ENCODE data around the gene JAGN1.
A peak's percentile ranks its signal among the peaks of the same experiment; 100 is the strongest.
"Not testable (repeated sequence)": the region's sequence is repeated elsewhere in the genome, so short reads cannot be mapped to it uniquely, and the experiment has no call there.

JAGN1 gene

DNA sequence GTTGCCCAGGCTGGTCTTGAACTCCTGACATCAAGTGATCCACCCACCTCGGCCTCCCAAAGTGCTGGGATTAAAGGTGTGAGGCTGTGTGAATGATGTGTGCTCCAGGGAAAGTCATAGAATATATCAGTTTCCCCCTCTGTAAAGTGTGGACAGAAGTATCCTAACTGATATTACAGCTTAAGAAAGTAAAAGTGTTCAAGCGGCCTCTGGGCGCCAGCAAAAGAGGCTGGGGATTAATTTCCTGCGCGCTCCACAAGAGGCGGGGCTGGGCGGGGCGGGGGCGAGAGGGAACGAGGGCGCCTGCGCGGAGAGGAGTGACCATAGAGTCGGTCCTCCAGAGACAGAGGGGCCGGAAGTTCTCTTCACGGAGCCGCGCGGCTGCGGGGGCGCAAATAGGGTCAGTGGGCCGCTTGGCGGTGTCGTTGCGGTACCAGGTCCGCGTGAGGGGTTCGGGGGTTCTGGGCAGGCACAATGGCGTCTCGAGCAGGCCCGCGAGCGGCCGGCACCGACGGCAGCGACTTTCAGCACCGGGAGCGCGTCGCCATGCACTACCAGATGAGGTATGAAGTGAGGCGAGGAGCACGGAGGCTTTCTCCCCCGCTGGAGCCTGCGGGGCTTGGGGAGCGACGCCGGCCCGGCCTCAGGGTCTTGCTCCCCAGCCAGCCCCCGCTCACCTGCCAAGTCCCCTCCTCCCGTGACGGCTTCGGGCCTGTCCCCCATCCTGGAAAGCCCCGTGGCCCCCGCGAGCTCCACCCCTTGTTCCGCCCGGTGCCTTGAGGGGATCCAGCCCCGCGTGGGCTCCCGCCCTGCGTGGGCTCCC lies at the start of gene JAGN1:
JAGN1 (plus strand) TSS at position 362 of the 823 bp plus-strand sequence; CDS start at position 475, 113 bp downstream.
- peak; percentile 78 for DNase-seq

DNA sequence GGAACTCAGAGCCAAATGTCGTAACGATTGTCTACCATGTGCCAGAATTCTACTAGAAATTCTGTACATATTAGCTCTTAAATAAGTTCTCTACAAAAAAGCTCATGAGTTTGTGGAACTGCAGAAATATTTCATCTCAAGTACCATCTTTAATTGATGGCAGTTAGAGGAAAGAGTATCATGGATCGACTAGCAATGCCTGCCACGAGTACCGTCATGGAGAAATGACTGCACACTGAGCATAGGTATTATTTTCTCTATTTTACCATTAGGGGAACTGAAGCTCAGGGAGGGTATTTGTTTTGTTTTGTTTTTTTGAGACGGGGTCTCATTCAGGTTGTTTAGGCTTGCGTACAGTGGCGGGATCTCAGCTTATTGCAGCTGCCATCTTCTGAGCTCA lies 49.4 kb upstream of the JAGN1 start:
- no peak for DNase-seq

DNA sequence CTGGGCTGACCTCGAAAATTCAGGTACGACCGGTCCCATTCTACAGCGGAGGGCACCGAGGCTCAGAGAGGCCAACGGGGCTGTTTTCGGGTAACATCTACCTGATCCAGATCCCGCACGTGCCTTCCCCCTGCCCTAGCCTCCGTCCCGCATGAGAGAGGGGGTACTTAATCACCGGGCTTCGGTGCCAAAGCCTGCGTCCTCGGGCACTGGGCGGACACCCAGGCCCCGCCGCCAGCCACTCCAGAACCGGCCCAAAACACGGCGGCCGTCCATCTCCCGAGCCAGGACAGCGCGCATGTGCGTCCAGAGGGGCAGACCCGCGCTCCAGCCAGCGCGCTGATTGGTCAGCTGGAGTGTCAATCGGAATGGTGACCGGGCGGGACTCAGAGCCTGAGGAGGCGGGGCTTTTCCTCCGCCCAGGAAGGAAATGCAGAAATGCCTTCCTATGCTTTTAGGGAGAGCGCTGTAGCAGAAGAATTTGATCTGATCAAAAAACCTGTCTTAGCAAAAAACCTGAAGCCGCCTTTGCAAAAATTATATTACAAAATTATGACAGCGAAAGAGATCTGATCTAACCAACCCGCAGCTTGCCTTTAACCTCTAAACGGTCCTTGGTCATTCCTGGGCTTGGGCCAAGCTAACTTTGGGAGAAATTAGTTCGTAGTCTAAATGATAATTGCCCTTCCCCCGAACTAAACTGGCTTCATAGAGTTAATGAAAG lies 46.5 kb upstream of the JAGN1 start, which contains the start of gene RPUSD3:
RPUSD3 (minus strand) TSS at position 294 of the 724 bp plus-strand sequence; CDS start at position 276, 18 bp downstream.
- DNase-seq = peak; percentile 82 to 88

DNA sequence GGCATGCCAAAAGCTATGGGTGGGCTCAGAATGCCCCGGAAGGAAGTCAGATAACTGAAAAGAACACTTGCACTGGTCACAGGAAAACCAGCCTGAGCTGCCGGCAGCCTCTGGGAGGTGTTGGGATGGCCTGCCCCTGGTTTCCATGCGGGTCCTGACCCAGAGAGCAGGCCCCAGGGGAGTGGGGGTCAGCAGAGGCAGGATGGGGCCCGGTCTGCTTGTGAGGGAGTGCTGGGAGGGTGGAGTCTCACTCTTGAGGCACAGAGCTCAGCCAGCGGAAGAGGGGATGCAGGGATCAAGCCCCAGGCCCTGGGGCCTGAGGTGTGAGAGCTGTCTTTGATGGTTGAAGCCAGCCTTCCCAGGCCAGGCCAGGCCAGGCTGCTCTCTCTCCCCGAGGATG lies 44.2 kb upstream of the JAGN1 start:
- DNase-seq = no peak

DNA sequence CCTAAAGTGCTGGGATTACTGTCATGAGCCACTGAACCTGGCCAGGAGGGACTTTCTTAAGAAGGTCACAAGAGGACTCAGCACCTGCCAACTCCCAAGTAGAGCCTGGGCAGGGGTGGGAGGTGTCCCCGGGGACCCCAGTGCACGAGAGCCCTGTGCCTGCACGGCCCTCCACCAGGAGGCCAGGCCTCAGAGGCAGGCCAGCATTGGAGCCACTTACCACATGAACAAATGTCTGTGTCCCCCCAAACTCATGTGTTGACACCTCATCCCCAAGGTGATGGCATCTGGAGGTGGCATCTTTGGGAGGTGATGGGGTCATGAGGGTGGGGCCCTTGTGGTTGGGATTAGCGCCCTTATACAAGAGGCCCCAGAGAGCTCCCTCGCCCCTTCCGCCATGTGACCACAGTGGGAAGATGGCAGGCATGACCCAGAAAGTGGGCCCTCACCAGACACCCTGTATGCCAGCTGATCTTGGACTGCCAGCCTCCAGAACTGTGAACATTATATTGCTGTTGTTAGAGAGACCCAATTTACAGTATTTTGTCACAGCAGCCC lies 43.4 kb upstream of the JAGN1 start:
- no peak for DNase-seq

DNA sequence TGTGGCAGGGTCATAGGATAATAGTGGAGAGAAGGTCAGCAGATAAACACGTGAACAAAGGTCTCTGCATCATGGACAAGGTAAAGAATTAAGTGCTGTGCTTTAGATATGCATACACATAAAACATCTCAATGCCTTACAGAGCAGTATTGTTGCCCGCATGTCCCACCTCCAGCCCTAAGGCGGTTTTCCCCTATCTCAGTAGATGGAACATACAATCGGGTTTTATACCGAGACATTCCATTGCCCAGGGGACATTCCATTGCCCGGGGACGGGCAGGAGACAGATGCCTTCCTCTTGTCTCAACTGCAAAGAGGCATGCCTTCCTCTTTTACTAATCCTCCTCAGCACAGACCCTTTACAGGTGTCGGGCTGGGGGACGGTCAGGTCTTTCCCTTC lies 42.5 kb upstream of the JAGN1 start:
- DNase-seq = not testable (repeated sequence)

DNA sequence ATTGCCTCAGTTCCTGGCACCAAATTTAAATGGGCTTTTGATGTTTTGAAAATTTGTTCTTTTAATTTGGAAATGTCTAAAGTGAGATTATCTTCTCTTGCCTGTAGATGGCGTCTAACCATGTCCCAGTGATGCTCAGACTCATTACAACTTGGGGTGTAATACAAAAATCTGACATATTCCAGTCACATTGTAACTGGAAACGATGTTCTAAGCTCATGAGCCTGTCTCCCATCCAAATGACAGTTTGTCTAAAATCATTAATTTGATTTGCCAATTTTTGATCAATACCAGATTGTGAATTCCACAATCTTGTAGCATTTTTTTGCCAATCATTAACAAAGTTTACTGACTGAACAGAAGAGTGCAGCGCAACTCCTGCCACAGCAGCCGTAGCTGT lies 41.5 kb upstream of the JAGN1 start:
- DNase-seq = peak in 1 of 2 experiments; percentile 22

DNA sequence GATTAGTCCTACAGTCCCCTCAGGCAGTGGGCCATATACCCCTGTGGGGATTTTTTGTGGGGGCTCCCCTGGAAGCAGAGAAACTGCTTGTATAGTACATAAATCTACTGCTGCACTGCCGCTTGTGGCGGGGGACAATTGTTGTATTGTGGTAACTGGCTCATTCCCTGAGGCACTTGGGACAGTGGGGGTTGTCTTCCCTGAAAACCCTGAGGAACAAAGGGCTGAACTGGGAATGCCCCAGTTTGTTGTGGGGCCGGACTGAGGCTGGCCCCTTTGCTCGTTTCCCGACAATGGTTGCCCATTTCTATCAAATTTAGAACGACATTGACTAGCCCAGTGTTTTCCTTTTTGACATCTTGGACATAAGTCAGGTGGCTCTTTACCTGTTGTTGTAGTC lies 39.0 kb upstream of the JAGN1 start:
- not testable (repeated sequence) for DNase-seq

DNA sequence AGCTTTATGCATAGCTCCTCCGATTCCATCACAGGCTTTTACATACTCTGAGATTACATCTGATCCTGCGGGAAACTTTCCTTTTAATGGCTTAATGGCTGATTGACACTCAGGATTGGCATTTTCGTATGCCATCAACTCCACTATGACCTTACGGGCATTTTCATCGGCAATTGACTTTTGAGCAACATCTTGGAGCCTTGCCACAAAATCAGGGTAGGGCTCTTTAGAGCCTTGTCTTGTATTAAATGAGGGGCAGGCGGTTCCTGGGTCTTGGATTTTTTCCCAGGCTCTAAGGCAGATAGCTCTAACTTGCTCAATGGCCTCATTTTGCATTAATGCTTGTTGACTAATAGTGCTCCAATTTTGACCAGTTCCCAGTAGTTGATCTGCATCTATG lies 38.5 kb upstream of the JAGN1 start:
- DNase-seq = not testable (repeated sequence)

DNA sequence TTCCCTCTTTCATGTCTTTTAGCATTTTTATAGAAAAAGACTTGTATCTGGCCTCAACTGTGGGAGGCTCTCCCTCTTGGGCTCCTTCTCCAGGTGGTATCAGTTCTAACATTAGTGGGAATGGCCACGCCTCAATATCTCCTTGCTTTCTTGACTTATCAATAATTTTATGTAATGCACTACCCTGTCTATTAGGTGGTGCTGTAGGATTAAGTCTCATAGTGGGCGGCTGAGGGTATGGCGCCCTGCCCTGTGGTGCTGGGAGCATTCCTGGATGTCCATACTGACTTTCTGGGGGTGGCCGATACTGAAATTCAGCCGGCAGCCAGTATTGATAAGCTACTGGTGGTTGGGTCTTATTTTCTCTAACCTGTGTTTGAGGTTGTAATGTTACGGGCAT lies 37.9 kb upstream of the JAGN1 start:
- no peak for DNase-seq

DNA sequence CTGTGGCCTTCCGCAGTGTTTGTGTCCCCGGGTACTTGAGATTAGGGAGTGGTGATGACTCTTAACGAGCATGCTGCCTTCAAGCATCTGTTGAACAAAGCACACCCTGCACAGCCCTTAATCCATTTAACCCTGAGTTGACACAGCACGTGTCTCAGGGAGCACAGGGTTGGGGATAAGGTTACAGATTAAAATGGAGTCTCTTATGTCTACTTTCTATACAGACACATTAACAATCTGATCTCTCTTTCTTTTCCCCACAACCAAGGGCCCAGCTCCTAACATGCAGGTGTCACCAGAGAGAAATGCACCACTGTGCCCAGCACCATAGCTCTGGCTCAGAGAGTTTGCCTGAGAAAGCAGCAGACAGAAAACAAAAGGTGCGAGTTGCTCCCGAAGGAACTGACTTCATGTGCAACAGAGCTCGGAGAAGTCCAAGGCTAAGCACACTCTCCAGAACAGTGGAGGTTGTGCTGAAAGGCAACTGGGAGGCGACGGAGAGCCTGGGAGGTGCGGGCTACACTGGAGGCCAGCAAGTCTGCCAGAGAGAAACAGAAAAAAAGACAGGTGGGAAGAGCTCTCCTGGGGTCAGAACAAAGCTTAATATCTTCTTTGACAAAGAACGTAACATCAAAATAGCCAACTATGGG lies 36.0 kb upstream of the JAGN1 start:
- DNase-seq = not testable (repeated sequence)

DNA sequence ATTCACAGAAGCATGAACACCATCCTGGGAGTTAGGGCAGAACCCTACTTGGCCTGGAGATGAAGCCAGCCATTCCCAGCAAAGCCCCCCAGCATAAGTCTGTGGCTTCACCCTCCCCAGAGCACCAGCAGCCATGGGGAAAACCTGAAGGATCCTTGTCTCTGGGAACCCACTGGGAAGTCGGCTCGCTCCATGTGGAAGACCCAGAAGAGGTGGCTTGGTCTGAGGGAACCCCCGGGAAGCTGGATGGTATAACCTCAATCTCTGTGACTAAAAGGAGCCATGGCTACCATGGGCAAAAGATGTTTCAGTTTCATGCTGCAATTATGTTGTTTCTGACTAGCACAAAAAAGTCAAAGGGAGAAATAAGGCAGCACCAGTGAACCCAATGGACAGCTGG lies 34.8 kb upstream of the JAGN1 start:
- DNase-seq = no peak

DNA sequence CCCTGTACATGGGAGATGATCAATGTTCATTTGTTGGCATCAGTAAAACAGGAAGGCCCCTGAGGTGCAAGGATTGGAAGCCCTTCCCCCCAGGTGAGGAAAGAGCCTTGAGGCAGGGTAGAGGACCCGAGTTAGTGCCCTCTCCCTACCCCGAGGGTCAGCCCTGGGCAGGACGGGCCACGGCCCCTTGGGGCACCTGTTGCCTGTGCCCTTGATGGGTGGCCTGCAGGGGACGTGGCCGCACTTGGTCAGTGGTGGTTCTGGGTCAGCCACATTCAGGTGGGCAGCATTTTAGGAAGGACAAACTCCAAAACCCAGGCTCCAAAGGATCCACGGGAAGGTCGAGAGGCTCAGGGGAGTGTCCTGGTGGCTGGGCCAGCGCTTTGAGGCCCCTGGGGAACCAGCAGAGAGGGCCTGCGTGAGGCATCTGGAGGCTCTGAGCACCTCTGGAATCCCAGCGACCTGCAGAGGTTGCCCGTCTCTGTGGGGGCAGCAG lies 30.8 kb upstream of the JAGN1 start:
- DNase-seq = no peak

DNA sequence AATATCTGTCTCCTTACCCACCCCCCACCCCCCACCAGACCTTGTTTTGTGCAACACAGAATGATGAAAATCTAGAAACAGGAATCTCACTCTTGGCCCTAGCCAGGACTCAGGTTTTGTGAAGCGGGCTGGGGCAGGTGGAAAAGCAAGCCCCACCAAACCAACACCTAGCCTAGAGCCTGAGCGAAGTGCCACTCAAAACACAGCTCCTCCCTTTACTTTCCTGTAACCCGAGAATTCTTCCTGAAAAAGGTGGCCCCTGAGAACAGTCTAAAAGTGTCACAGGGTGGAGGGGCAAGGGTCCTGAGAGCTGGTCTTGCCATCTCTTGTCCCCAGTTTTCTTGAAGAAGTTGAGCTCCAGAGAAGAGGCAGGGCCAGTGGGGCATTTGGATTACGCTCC lies 29.2 kb upstream of the JAGN1 start:
- DNase-seq = no peak

DNA sequence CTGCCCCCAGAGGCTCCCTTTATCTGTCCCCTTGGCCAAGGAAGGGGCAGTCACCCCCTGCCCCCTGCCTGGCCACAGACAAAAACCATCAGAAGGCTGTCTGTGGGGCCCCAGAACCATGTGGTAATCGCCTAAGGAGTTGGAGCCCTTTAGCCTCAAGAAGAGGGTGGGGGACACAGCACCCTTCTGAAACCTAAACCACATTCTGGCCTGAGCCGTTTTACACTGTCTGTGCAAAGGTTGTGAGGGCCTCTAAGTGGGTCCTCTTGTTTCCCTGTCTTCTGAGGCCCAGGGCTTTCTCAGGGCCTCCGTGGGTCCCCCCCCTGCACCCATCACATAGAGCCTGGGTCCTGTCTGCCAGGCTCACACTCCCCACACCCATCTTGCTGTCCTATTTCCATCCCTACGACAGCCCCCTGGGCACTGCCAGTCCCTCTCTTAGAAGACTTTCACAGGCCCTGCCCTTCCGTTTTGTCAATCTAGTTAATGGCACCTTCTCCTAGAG lies 28.7 kb upstream of the JAGN1 start:
- DNase-seq = no peak

DNA sequence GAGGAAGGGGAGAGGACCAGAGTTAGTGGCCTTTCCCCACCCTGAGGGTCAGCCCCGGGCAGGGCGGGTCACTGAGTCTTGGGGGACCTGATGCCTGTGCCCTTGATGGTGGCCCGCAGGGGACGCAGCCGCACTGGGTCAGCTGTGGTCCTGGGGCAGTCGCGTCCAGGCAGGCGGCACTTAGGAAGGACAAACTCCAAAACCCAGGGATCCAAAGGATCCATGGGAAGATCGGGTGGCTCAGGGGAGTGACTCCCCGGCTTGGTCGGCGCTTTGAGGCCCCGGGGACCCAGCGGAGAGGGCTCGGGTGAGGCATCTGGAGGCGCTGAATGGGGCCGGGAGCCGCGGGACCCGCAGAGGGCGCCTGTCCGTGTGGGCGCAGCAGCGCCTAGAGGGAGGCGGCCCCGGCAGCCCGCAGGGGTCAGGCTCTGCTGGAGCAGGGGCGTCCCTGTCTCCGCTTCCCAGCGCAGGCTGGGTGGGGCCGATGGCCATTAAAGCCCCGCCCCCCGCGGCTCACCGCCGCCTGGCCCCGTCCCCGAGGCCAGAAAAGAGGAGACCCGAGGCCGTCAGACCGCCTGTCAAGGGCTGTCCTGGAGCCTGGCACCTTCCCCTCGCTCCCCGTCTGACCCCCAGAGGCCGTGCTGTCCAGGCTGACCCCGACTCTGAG lies 27.9 kb upstream of the JAGN1 start:
- DNase-seq = no peak

DNA sequence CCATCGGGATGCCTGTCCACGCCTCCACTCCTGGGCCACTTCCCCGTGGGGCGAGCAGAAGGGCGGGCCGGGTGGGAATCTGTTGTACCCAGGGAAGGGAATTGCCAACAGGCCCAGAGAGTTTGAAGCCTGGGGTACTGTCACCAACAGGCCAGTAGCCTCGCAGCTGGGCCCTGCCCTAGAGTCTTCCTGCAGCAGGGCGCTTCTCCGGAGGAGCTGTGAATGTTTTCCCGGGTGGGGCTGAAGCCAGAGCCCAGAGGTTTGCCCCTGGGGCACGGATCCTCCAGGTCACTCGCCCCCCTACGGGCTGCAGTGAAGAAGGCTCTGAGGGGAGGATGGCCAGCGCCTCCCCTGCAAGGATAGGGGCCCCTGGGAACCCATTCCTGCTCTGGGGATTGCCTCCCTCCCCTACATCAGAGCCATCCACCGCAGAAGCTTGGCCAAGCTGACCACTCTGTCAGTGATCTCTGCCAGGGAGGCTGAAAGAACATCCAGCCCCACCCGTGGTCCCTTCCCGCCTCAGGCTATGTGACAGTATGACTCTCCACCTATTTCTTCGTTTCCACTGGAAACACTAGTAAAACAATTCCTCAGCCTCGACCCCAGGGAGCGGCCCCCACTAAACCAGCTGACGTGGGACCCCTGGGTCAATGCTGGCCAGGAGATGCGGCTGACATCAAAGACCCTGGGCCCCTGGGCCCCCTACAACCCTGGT lies 27.2 kb upstream of the JAGN1 start:
- no peak for DNase-seq

DNA sequence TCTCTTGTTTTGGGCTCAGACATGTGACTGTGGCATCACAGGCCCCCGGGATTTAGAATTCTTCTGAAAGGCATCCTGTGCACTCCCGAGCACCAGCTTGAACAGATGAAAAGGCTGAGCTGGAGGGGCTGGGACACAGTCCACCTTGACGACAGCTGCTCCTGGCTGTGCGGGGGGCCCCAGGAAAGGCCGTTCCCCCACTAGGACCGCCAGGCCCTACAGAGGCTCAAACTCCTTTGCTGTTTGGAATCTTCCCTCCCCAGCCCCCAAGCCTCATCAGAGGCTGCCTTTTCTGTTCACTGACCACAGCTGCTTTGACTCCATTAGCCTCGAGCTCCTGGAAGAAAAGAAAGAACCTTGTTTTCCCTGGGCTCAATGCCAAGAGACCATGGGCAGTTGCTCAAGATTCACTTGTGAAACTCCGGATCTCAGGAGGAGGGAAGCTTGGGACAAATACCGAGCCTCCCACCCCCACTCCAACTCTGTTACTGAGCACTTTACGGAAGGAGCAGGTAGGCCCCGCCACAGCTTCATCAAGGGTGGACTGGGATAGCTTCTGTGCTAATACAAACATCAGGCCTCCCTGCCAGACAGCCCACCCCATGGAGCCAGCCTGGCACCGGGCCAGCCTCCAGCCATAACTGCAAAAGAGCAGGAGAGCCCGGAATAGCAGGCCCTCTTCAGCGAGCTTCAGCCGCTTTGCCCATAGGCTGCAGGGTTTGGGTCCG lies 26.0 kb upstream of the JAGN1 start:
- peak in 1 of 2 experiments; percentile 29 for DNase-seq

DNA sequence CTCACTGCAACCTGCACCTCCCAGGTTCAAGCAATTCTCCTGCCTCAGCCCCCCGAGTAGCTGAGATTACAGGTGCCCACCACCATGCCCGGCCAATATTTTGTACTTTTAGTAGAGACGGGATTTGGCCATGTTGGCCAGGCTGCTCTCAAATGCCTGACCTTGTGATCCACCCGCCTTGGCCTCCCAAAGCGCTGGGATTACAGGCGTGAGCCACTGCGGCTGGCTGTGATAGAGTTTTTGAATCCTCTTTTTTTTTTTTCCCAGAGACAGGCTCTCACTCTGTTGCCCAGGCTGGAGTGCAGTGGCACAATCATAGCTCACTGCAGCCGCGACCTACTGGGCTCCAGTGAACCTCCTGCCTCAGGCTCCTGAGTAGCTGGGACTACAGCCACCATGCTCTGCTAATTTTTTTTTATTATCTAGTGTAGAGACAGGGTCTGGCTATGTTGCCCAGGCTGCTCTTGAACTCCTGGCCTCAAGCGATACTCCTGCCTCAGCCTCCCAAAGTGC lies 25.2 kb upstream of the JAGN1 start:
- not testable (repeated sequence) for DNase-seq

DNA sequence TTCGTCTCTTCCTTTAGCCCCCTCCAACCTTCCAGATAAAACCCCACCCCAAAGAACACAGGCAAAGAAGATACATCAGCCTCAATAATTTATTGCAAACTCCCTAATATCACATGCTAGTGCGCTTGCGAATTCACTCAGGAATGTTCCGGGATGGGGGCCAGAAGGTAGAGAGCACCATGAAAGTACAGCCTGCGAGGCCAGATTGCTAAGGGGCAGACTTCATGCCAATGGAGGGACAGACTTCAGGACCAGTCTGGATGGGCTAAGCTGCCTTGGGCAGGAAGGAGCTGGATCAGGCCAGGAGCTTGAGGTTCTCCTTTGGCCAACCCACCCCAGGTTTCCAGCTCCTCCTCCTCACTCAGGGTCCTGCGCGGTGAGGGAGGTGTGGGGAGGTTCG lies 23.8 kb upstream of the JAGN1 start:
- no peak for DNase-seq

DNA sequence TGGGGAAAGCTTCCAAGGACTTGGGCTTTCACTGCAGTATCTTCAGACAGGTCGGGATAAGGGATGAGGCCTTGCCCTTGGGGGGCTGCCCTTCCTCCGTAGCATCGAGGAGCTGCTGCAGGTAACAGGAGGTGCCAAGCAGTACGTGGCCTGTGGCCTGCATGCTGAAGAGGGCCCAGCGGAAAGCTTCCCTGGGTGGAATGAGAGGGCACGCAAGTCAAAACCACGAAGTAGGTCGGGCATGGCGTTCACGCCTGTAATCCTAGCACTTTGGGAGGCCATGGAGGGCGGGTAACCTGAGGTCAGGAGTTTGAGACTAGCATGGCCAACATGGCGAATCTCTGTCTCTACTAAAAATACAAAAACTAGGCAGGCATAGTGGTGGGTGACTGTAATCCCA lies 23.3 kb upstream of the JAGN1 start:
- DNase-seq = no peak
